A673 (cell line): ENCODE results near the gene SLC26A6.

ENCODE experiments used
- CTCF ChIP-seq: fragments of 300-800, 200-600 bp; sonication (generic); conservative IDR thresholded peaks from 2 replicates; pipeline ENCODE4 v1.5.1; 2017; ENCODE audit warnings: low read depth, mild to moderate bottlenecking, antibody characterized with exemption, low read length, moderate library complexity, mixed read lengths
- EZH2 ChIP-seq: fragments of 200-600 bp; sonication (generic); IDR thresholded peaks from 2 replicates; pipeline ENCODE4 v1.6.1; 2017; ENCODE audit warnings: borderline replicate concordance, low read depth, mild to moderate bottlenecking, mixed read lengths, antibody characterized with exemption, low read length; ENCODE audit not compliant: poor library complexity, severe bottlenecking

GRCh38 chr3:48599509-48600285 lies 35.6 kb downstream of the SLC26A6 start:
- TF ChIP-seq CTCF (no peak), EZH2 (no peak)
